ENCODE measurements around the gene MTCH1. TPM values are rescaled to one million over a fixed set of nuclear protein-coding genes. Genes with fewer than 3 reads are reported as not detected.
"Not testable (repeated sequence)": the region's sequence is repeated elsewhere in the genome, so short reads cannot be mapped to it uniquely, and the experiment has no call there.

MTCH1 gene
- total and polyA plus RNA-seq, 4 donors = 120 to 210 (median 157) TPM

- WGBS, 2 donors = 90 to 94% methylated on average over 10 of the region's 10 CpGs
- Histone ChIP-seq H3K4me3 (no peak overlapping the region), H3K36me3 (ENCODE audit: control insufficient read depth in 4 of 4, insufficient read depth in 4 of 4, low read length in 4 of 4) (no peaks in the 10 kb centered on the region), H3K27me3 (ENCODE audit: control insufficient read depth in 3 of 3, insufficient read depth in 3 of 3, low read length in 2 of 3) (no peaks in the 10 kb centered on the region), H3K4me1 (ENCODE audit: control insufficient read depth in 5 of 5, insufficient read depth in 5 of 5, low read length in 5 of 5) (no peaks in the 10 kb centered on the region), H3K9ac (ENCODE audit: insufficient read depth in 1 of 2, low read length in 2 of 2) (no peak overlapping the region), H3K27ac (ENCODE audit: low read depth in 1 of 2, low read length in 1 of 2) (no peak overlapping the region), H3K9me3 (ENCODE audit: control insufficient read depth in 4 of 4, insufficient read depth in 3 of 4, low read length in 3 of 4) (no peaks in the 10 kb centered on the region)
- DNase-seq (no peak), ATAC-seq (ENCODE audit: insufficient read depth, low FRiP score) (no peak)
- TF ChIP-seq CTCF (IDR thresholded peaks at IDR 0.05; ENCODE audit: control extremely low read depth, extremely low read depth) = no peak
These were observed 46.0 kb downstream of the MTCH1 start for GRCh38 chr6:36940027-36940426.

GRCh38 chr6:36939005-36939404 lies 47.0 kb downstream of the MTCH1 start:
- H3K9me3 ChIP-seq (ENCODE audit: control insufficient read depth in 4 of 4, insufficient read depth in 3 of 4, low read length in 3 of 4); H3K4me1 ChIP-seq (ENCODE audit: control insufficient read depth in 5 of 5, insufficient read depth in 5 of 5, low read length in 5 of 5); H3K9ac ChIP-seq (ENCODE audit: insufficient read depth in 1 of 2, low read length in 2 of 2); DNase-seq; H3K27me3 ChIP-seq (ENCODE audit: control insufficient read depth in 3 of 3, insufficient read depth in 3 of 3, low read length in 2 of 3); H3K27ac ChIP-seq (ENCODE audit: low read depth in 1 of 2, low read length in 1 of 2); H3K36me3 ChIP-seq (ENCODE audit: control insufficient read depth in 4 of 4, insufficient read depth in 4 of 4, low read length in 4 of 4); H3K4me3 ChIP-seq; ATAC-seq (ENCODE audit: insufficient read depth, low FRiP score): not testable (repeated sequence)
- WGBS, 2 donors = 91 to 93% methylated on average over 5 of the region's 5 CpGs

- no peaks in the 10 kb centered on the region for H3K27me3 ChIP-seq (ENCODE audit: control insufficient read depth in 3 of 3, insufficient read depth in 3 of 3, low read length in 2 of 3)
- H3K27ac ChIP-seq (ENCODE audit: low read depth in 1 of 2, low read length in 1 of 2) = no peak overlapping the region
- H3K4me3 ChIP-seq = no peak overlapping the region
- TF ChIP-seq CTCF (IDR thresholded peaks at IDR 0.05; ENCODE audit: control extremely low read depth, extremely low read depth) = no peak
- DNase-seq (no peak), ATAC-seq (ENCODE audit: insufficient read depth, low FRiP score) (no peak)
- no peak overlapping the region for H3K9ac ChIP-seq (ENCODE audit: insufficient read depth in 1 of 2, low read length in 2 of 2)
- H3K9me3 ChIP-seq (ENCODE audit: control insufficient read depth in 4 of 4, insufficient read depth in 3 of 4, low read length in 3 of 4) = no peaks in the 10 kb centered on the region
- H3K36me3 ChIP-seq (ENCODE audit: control insufficient read depth in 4 of 4, insufficient read depth in 4 of 4, low read length in 4 of 4) = no peaks in the 10 kb centered on the region
- WGBS, 2 donors = 92 to 94% methylated on average over 4 of the region's 4 CpGs
- no peaks in the 10 kb centered on the region for H3K4me1 ChIP-seq (ENCODE audit: control insufficient read depth in 5 of 5, insufficient read depth in 5 of 5, low read length in 5 of 5)
These were observed 47.5 kb downstream of the MTCH1 start for GRCh38 chr6:36938536-36938935.

DNA sequence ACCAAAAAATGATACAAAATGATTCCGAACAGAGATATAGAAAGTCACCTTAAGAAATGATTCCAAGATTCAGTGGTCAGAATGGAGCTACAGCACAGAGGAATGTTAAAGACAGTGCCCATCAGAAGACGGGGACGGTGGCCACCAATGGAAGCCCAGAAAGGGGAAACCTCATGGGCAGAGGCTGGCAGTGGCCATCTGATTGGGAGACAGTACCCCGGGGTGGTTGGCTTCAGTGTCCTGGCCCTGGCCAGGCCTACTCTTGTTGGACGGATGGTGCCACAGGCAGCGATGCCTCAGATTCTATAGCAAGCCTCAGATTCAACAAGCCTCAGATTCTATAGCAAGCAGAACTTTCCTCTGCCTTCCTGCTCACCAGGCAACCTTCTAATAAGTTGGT lies 48.1 kb downstream of the MTCH1 start:
- H3K9ac ChIP-seq (ENCODE audit: insufficient read depth in 1 of 2, low read length in 2 of 2) = no peak overlapping the region
- DNase-seq = no peak
- no peaks in the 10 kb centered on the region for H3K27me3 ChIP-seq (ENCODE audit: control insufficient read depth in 3 of 3, insufficient read depth in 3 of 3, low read length in 2 of 3)
- no peaks in the 10 kb centered on the region for H3K36me3 ChIP-seq (ENCODE audit: control insufficient read depth in 4 of 4, insufficient read depth in 4 of 4, low read length in 4 of 4)
- H3K4me1 ChIP-seq (ENCODE audit: control insufficient read depth in 5 of 5, insufficient read depth in 5 of 5, low read length in 5 of 5) = no peaks in the 10 kb centered on the region
- TF ChIP-seq CTCF (IDR thresholded peaks at IDR 0.05; ENCODE audit: control extremely low read depth, extremely low read depth) = no peak
- no peak for ATAC-seq (ENCODE audit: insufficient read depth, low FRiP score)
- H3K9me3 ChIP-seq (ENCODE audit: control insufficient read depth in 4 of 4, insufficient read depth in 3 of 4, low read length in 3 of 4) = no peaks in the 10 kb centered on the region
- H3K4me3 ChIP-seq = no peak overlapping the region
- WGBS, 2 donors = 91 to 96% methylated on average over 6 of the region's 6 CpGs
- no peak overlapping the region for H3K27ac ChIP-seq (ENCODE audit: low read depth in 1 of 2, low read length in 1 of 2)
